HEK293T (cell line): ENCODE results near the gene CTDP1.

Experiments
- ARNT ChIP-seq: fragments of 450-650 bp; IDR thresholded peaks from 2 replicates; pipeline ENCODE4 v1.6.1; 2017; ENCODE audit warnings: mild to moderate bottlenecking
- BHLHE40 ChIP-seq: fragments of 450-650 bp; IDR thresholded peaks from 2 replicates; pipeline ENCODE4 v1.6.1; 2016; ENCODE audit warnings: mild to moderate bottlenecking, moderate library complexity, borderline replicate concordance
- ELF4 ChIP-seq: fragments of 450-650 bp; IDR thresholded peaks from 2 replicates; pipeline ENCODE4 v1.6.1; 2017; ENCODE audit warnings: antibody characterized with exemption
- FOXA1 ChIP-seq: fragments of 450-650 bp; IDR thresholded peaks from 2 replicates; pipeline ENCODE4 v1.6.1; 2016; ENCODE audit warnings: mild to moderate bottlenecking
- FOXK2 ChIP-seq: fragments of 450-650 bp; IDR thresholded peaks from 2 replicates; pipeline ENCODE4 v1.6.1; 2016; ENCODE audit warnings: mild to moderate bottlenecking
- L3MBTL2 ChIP-seq: fragments of 450-650 bp; conservative IDR thresholded peaks from 2 replicates; pipeline ENCODE4 v1.6.1; 2016; ENCODE audit warnings: mild to moderate bottlenecking
- SP1 ChIP-seq: fragments of 450-650 bp; IDR thresholded peaks from 2 replicates; pipeline ENCODE4 v1.6.1; 2017
- SUZ12 ChIP-seq: fragments of 450-650 bp; IDR thresholded peaks from 2 replicates; pipeline ENCODE4 v1.6.1; 2016; ENCODE audit warnings: mild to moderate bottlenecking
- TARDBP ChIP-seq: fragments of 450-650 bp; IDR thresholded peaks from 2 replicates; pipeline ENCODE4 v1.6.1; 2016

- TF ChIP-seq ARNT (no peak), SP1 (no peak), FOXA1 (no peak), SUZ12 (no peak), ELF4 (no peak), FOXK2 (no peak), TARDBP (no peak), BHLHE40 (no peak), L3MBTL2 (no peak)
Measured at GRCh38 chr18:79681484-79682387, 2.1 kb downstream of the CTDP1 start.
